ENCODE measurements around the gene NID2.

GRCh38 chr14:52082903-52083302 is 14.0 kb upstream of the NID2 start:
- TF ChIP-seq MAX (IDR thresholded peaks at IDR 0.05) = no peak
- TF ChIP-seq CTCF (IDR thresholded peaks at IDR 0.05; ENCODE audit: low read depth, low read length, missing input control) = no peak
- TF ChIP-seq RXRA (IDR thresholded peaks at IDR 0.05) = no peak
- no peak for TF ChIP-seq ATF3 (IDR thresholded peaks at IDR 0.05)
- TF ChIP-seq SP1 (IDR thresholded peaks at IDR 0.05) = no peak
- no peak for TF ChIP-seq RAD21 (IDR thresholded peaks at IDR 0.05)
- no peak for TF ChIP-seq JUND (IDR thresholded peaks at IDR 0.05)
- no peak for TF ChIP-seq TAF1 (conservative IDR thresholded peaks at IDR 0.05)
- no peak for TF ChIP-seq YY1 (IDR thresholded peaks at IDR 0.05)

All from liver (tissue), 3 donors.